Thyroid gland (tissue), 4 donors: ENCODE measurements around the gene PAX5.

Experiments used
- CTCF ChIP-seq, 6 experiments: fragments of 200-600 bp in 3 of 6; fragments of 450-650 bp in 3 of 6; sonication (generic) in 3 of 6; IDR thresholded peaks; one replicate each; pipeline ENCODE4 v1.5.1; 2016 to 2019; ENCODE audit warnings: antibody characterized with exemption in 6 of 6, mild to moderate bottlenecking in 2 of 6, inconsistent platforms in 1 of 6, moderate library complexity in 1 of 6
- POLR2A ChIP-seq, 2 donors: fragments of 450-650 bp; IDR thresholded peaks; one replicate each; pipeline ENCODE4 v1.6.1; 2017; ENCODE audit warnings: antibody characterized with exemption in 2 of 2, mild to moderate bottlenecking in 2 of 2, moderate library complexity in 1 of 2

DNA sequence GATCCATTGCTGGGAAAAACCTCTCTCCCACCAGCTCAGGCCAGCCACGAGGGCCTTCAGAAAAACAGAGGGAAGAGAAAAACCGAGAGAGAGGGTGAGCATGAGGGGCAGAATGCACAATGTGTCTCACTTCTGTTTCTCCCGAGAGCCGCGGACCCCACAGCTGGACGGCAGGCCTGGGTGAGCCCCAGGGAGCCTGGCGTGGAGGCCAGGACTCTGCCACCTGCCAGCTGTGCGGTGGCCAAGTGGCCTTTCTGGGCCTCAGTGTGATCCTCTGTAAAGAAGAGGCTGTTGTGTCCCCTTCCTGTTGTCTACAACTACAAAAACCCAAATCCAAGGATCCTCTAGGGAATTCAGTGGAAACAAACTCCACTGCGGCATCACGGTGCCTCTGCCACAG is 179.3 kb downstream of the PAX5 start:
- no peak for TF ChIP-seq CTCF (IDR thresholded peaks at IDR 0.05)
- TF ChIP-seq POLR2A (IDR thresholded peaks at IDR 0.05) = no peak
